K562 (cell line): ENCODE data around the gene COX6A1. TPM values are rescaled to one million over a fixed set of nuclear protein-coding genes. Genes with fewer than 3 reads are reported as not detected.

Source experiments
- ATAC-seq: fragments of 200-7000 bp; cut with Tn5 transposase; 3 replicates; pipeline ENCODE4 v1.9.1; 2020; ENCODE audit warnings: moderate library complexity
- BruUV-seq: library from RNA; stranded (reverse); fragments of 400-500 nt; replicated peaks from 2 replicates; lab custom pipeline; 2021; lab: Mats Ljungman, UMichigan
- CTCF ChIA-PET: fragments of 300-600 bp; formaldehyde crosslinking; extraction: SDS; loops from one replicate; lab custom pipeline; 2021; ENCODE audit warnings: low intra/inter-chr PET ratio; lab: Yijun Ruan, JAX
- POLR2A ChIA-PET: fragments of 300-600, 350-650 bp; sonication (Branson Sonifier 250); formaldehyde crosslinking; extraction: SDS; loops from one replicate; lab custom pipeline; 2021; ENCODE audit warnings: antibody characterized with exemption, inconsistent platforms; lab: Yijun Ruan, JAX
- DNase-seq, 4 experiments: peaks; one replicate each; pipeline versions ENCODE4 v3.0.0 to v3.0.0-alpha.2; 2011 to 2018; ENCODE audit warnings: low spot score in 3 of 4, mixed read lengths in 3 of 4; ENCODE audit errors: extremely low read depth in 1 of 4
- FAIRE-seq: peaks from 2 replicates; lab custom pipeline; 2011; peaks lifted over from hg19 to GRCh38; lab: Jason Lieb, UNC
- H2AFZ ChIP-seq: 2 replicates; pipeline ENCODE4 v1.6.0; 2011; ENCODE audit warnings: low read depth, low read length, control low read depth, inconsistent platforms
- H3K27ac ChIP-seq: fragments of 200-600 bp; 3 replicates; pipeline ENCODE4 v1.8.0; 2011; ENCODE audit warnings: low read depth, mild to moderate bottlenecking, control low read depth, inconsistent platforms, low read length, moderate library complexity, mixed read lengths; ENCODE audit errors: extremely low read depth
- H3K27me3 ChIP-seq, 2 experiments: fragments of 300-600 bp in 1 of 2; 2 replicates in 1 of 2; 3 replicates in 1 of 2; pipeline versions ENCODE4 v1.6.0 to v1.8.0; 2011; ENCODE audit warnings: inconsistent platforms in 2 of 2, low read length in 2 of 2, mild to moderate bottlenecking in 1 of 2, mixed read lengths in 1 of 2, moderate library complexity in 1 of 2; ENCODE audit not compliant: control insufficient read depth in 2 of 2, insufficient read depth in 2 of 2
- H3K36me3 ChIP-seq: fragments of 300-600 bp; 3 replicates; pipeline ENCODE4 v1.8.0; 2011; ENCODE audit warnings: mild to moderate bottlenecking, low read length, inconsistent platforms; ENCODE audit not compliant: control insufficient read depth, insufficient read depth
- H3K4me1 ChIP-seq, 2 experiments: fragments of 200-600 bp in 1 of 2; replicated peaks in 1 of 2; 2 replicates in 1 of 2; 3 replicates in 1 of 2; pipeline versions ENCODE4 v1.5.1 to v1.8.0; 2011; ENCODE audit warnings: inconsistent platforms in 2 of 2, low read length in 2 of 2, mild to moderate bottlenecking in 1 of 2, mixed read lengths in 1 of 2, moderate library complexity in 1 of 2; ENCODE audit not compliant: control insufficient read depth in 2 of 2, insufficient read depth in 2 of 2
- H3K4me2 ChIP-seq: 2 replicates; pipeline ENCODE4 v1.6.1; 2011; ENCODE audit warnings: low read length, control low read depth, inconsistent platforms, mixed read lengths; ENCODE audit not compliant: insufficient read depth
- H3K4me3 ChIP-seq: fragments of 200-600 bp; sonication (generic), shearing (Covaris generic); 2 replicates; pipeline ENCODE4 v1.5.1; 2016; ENCODE audit warnings: control low read depth, inconsistent platforms
- H3K79me2 ChIP-seq: fragments of 200-600 bp; 3 replicates; pipeline ENCODE4 v1.8.0; 2011; ENCODE audit warnings: low read length, inconsistent platforms; ENCODE audit not compliant: control insufficient read depth, insufficient read depth
- H3K9ac ChIP-seq, 2 experiments: 2 replicates each; pipeline versions ENCODE4 v1.6.0 to v1.6.1; 2011; ENCODE audit warnings: low read depth in 2 of 2, low read length in 2 of 2, control low read depth in 1 of 2, inconsistent platforms in 1 of 2, mild to moderate bottlenecking in 1 of 2, mixed read lengths in 1 of 2; ENCODE audit not compliant: insufficient read depth in 1 of 2
- H3K9me1 ChIP-seq: one replicate; pipeline ENCODE4 v1.6.0; 2011; ENCODE audit warnings: inconsistent platforms, mild to moderate bottlenecking, low read length, moderate library complexity; ENCODE audit not compliant: control insufficient read depth, insufficient read depth
- H3K9me3 ChIP-seq: replicated peaks from 2 replicates; pipeline ENCODE4 v1.5.1; 2011; ENCODE audit warnings: low read depth, low read length, inconsistent platforms; ENCODE audit not compliant: control insufficient read depth, insufficient read depth
- H4K20me1 ChIP-seq: replicated peaks from 2 replicates; pipeline ENCODE4 v1.6.1; 2011; ENCODE audit warnings: low read length, inconsistent platforms, mixed read lengths; ENCODE audit not compliant: control insufficient read depth, insufficient read depth
- BDP1 ChIP-seq: IDR thresholded peaks from 3 replicates; pipeline ENCODE4 v1.6.1; 2011; ENCODE audit not compliant: insufficient read length, insufficient read depth
- BHLHE40 ChIP-seq: IDR thresholded peaks from 2 replicates; pipeline ENCODE4 v1.6.1; 2011; ENCODE audit warnings: low read length, improper control_type of control experiment
- CBFA2T2 ChIP-seq: fragments of 450-650 bp; conservative IDR thresholded peaks from 2 replicates; pipeline ENCODE4 v1.6.1; 2017; ENCODE audit warnings: mild to moderate bottlenecking
- CXXC5 ChIP-seq: fragments of 250-450 bp; sonication (Bioruptor Pico); IDR thresholded peaks from 2 replicates; pipeline ENCODE4 v1.8.0; 2022; ENCODE audit warnings: inconsistent platforms, mild to moderate bottlenecking, moderate library complexity
- FOXP1 ChIP-seq: sonication (generic); formaldehyde crosslinking; IDR thresholded peaks from 2 replicates; pipeline ENCODE4 v1.8.0; 2022; ENCODE audit warnings: mild to moderate bottlenecking, missing genetic modification reagents
- KLF6 ChIP-seq: fragments of 250-450 bp; sonication (Bioruptor Pico); IDR thresholded peaks from 2 replicates; pipeline ENCODE4 v1.4.0; 2020; ENCODE audit warnings: mild to moderate bottlenecking, moderate library complexity, borderline replicate concordance
- OTX1 ChIP-seq: fragments of 450-650 bp; formaldehyde crosslinking; IDR thresholded peaks from 2 replicates; pipeline ENCODE4 v1.4.0; 2022; ENCODE audit warnings: mild to moderate bottlenecking
- PML ChIP-seq: IDR thresholded peaks from 2 replicates; pipeline ENCODE4 v1.6.1; 2012; ENCODE audit warnings: low read length, inconsistent platforms
- POLR2AphosphoS5 ChIP-seq: IDR thresholded peaks from 2 replicates; pipeline ENCODE4 v1.6.1; 2011; ENCODE audit warnings: mild to moderate bottlenecking, low read depth, low read length, moderate library complexity; ENCODE audit not compliant: control insufficient read depth, insufficient read depth
- RAD51 ChIP-seq: fragments of 450-650 bp; IDR thresholded peaks from 2 replicates; pipeline ENCODE4 v1.7.1; 2016; ENCODE audit warnings: low read depth, mild to moderate bottlenecking, borderline replicate concordance
- TOE1 ChIP-seq, 2 experiments: fragments of 450-650 bp in 1 of 2; sonication (generic) in 1 of 2; formaldehyde crosslinking in 1 of 2; IDR thresholded peaks; 2 replicates each; pipeline versions ENCODE4 v1.7.1 to v1.8.0; 2016 to 2022; ENCODE audit warnings: borderline replicate concordance in 2 of 2, mild to moderate bottlenecking in 2 of 2, antibody characterized with exemption in 1 of 2, inconsistent platforms in 1 of 2, low read depth in 1 of 2, missing genetic modification reagents in 1 of 2, moderate library complexity in 1 of 2
- USF2 ChIP-seq: sonication (generic); formaldehyde crosslinking; IDR thresholded peaks from 2 replicates; pipeline ENCODE4 v1.5.0; 2020; ENCODE audit warnings: missing genetic modification reagents
- ZFP36 ChIP-seq: fragments of 150-350 bp; IDR thresholded peaks from 2 replicates; pipeline ENCODE4 v1.6.1; 2018; ENCODE audit warnings: low read length, low read depth; ENCODE audit not compliant: partially characterized antibody
- WGBS: fragments of 100-300 bp; shearing (Covaris generic); methylation state at CpG from one replicate; pipeline ENCODE4 v1.1.6; 2016; ENCODE audit warnings: low coverage, mixed read lengths; ENCODE audit not compliant: insufficient coverage; ENCODE audit errors: missing lambda C conversion rate; 5-methylcytosine and 5-hydroxymethylcytosine counted together
- in situ Hi-C: fragments of 300-500 bp; cut with MboI; formaldehyde crosslinking; loops from 4 replicates; pipeline ENCODE4 v1.15.0; 2018; ENCODE audit warnings: inconsistent platforms, mixed read lengths
- intact Hi-C: fragments of 100-400 bp; cut with micrococcal nuclease; formaldehyde crosslinking; loops from 2 replicates; pipeline ENCODE4 v1.14.2; 2022
- polyA plus RNA-seq, 8 experiments: library from polyadenylated mRNA; depleted of rRNA in 4 of 8; stranded (reverse) in 5 of 8; unstranded in 3 of 8; fragments of >200 nt; fragmentation: Nextera tagmentation in 2 of 8; fragmentation: Illumina TruSeq in 1 of 8; extraction: Ambion mirVana in 2 of 8; extraction: Trizol in 1 of 8; gene quantifications; 2 replicates each; pipeline versions ENCODE4 v1.2.1 to v1.2.3, GENCODE V29; 2011 to 2014; ENCODE audit warnings: inconsistent platforms in 1 of 8, missing spikeins in 1 of 8
- total RNA-seq, 7 experiments: library from RNA; depleted of rRNA in 6 of 7; stranded (reverse); fragments of >200 nt in 6 of 7; fragmentation: Illumina TruSeq in 2 of 7; extraction: Trizol in 2 of 7; gene quantifications; 2 replicates each; pipeline versions ENCODE4 v1.2.1 to v1.2.3, GENCODE V29; 2011 to 2021; ENCODE audit warnings: low replicate concordance in 1 of 7
- TF ChIP-seq, protein P1 (sequence below): fragments of 250-450 bp; sonication (Bioruptor Pico); IDR thresholded peaks from 2 replicates; pipeline ENCODE4 v1.8.0; 2022; ENCODE audit warnings: inconsistent platforms, mild to moderate bottlenecking, moderate library complexity, borderline replicate concordance
- TF ChIP-seq, protein P2 (sequence below): sonication (generic); formaldehyde crosslinking; IDR thresholded peaks from 2 replicates; pipeline ENCODE4 v1.8.1; 2023; ENCODE audit warnings: mild to moderate bottlenecking, missing genetic modification reagents
- TF ChIP-seq, protein P3 (sequence below): fragments of 450-650 bp; formaldehyde crosslinking; IDR thresholded peaks from 2 replicates; pipeline ENCODE4 v1.4.0; 2020; ENCODE audit warnings: mild to moderate bottlenecking, mixed read lengths

The COX6A1 gene
- total and polyA plus RNA-seq, 9 of the 15 experiments (the other 6 are each of a cell fraction or from before 2014, with no cell fraction given), result 414 to 4,142 (median 931) TPM

DNA sequence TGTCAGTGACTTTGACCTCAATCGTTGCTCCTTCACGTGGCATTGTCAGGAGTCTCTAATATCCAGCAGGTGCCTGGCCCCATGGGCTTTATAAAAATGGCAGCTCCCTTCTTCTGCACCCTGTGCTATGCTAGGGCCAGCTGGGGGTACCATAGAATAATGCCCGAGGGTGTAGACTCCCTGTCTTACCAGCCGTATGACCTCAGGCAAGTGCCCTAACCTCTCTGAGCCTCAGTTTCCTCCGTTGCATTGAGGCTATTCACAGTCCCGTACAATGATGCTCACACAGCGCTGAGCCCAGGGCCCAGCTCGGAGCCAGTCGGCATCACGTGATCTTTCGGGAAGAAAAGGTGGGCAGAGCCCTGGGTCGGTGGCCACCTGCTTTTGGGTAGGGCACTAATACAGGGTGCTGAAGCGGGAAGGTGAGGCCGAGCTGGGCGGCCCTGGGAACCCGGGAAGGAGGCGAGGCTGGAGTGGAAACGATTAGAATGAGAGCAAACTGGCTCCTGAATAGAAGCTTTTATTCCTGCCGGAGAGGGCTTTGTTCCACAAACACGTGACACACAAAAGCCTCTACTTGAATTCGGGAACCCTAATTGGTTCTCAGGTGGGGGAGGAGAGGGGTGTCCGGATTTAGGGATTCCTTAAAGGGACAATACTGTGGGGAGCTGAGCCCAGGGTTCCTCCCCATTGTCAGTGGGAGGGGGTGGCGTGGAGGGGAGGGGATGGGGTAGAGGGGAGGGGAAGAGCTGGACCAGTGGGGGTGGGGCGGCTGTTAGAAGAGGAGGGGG is 49.0 kb upstream of the COX6A1 start:
- ChIA-PET CTCF (no interaction called here), POLR2A (no interaction called here)
- H3K27me3 ChIP-seq, result peaks cover 6 to 29% of the 10 kb centered on the region in 2 experiments
- no peak overlapping the region for H3K9ac ChIP-seq
- no peaks in the 10 kb centered on the region for H3K9me3 ChIP-seq
- peaks cover 0 to 6% of the 10 kb centered on the region in 2 experiments; a peak in 2 of 5 replicates for H3K4me1 ChIP-seq
- no peak for DNase-seq
- no peak overlapping the region for H3K4me2 ChIP-seq
- BruUV-seq, result no TSS peak
- intact Hi-C loops, result no loop called here
- H4K20me1 ChIP-seq, result 0 out of 2 replicates have a peak, but pooled peaks cover 3% of the 10 kb centered on the region
- in situ Hi-C loops, result no loop called here
- H3K36me3 ChIP-seq, result no peaks in the 10 kb centered on the region
- no peaks in the 10 kb centered on the region for H3K9me1 ChIP-seq
- ATAC-seq, result no peak
- no peak for FAIRE-seq
- H3K79me2 ChIP-seq, result no peaks in the 10 kb centered on the region
- 0 out of 2 replicates have a peak overlapping the region, but pooled peaks have one; percentile 35 for H2AFZ ChIP-seq
- H3K4me3 ChIP-seq, result no peak overlapping the region
- no peak overlapping the region for H3K27ac ChIP-seq
- WGBS, result 14% methylated on average over 19 of the region's 24 CpGs
- TF ChIP-seq, protein P1, sequence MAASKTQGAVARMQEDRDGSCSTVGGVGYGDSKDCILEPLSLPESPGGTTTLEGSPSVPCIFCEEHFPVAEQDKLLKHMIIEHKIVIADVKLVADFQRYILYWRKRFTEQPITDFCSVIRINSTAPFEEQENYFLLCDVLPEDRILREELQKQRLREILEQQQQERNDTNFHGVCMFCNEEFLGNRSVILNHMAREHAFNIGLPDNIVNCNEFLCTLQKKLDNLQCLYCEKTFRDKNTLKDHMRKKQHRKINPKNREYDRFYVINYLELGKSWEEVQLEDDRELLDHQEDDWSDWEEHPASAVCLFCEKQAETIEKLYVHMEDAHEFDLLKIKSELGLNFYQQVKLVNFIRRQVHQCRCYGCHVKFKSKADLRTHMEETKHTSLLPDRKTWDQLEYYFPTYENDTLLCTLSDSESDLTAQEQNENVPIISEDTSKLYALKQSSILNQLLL (CRISPR knock-in tag), result no peak
- TF ChIP-seq KLF6 (CRISPR knock-in tag), result no peak
- TF ChIP-seq OTX1 (CRISPR knock-in tag), result no peak
- TF ChIP-seq RAD51, result peak; percentile 83
- TF ChIP-seq FOXP1 (CRISPR knock-in tag), result no peak
- TF ChIP-seq TOE1 (IDR thresholded peaks at IDR 0.05; ENCODE audit: borderline replicate concordance), result peak; percentile 68; the same call in 1 of the 2 replicates
- TF ChIP-seq TOE1 (CRISPR knock-in tag; IDR thresholded peaks at IDR 0.05; ENCODE audit: borderline replicate concordance, low read depth), result no peak
- TF ChIP-seq, protein P2, sequence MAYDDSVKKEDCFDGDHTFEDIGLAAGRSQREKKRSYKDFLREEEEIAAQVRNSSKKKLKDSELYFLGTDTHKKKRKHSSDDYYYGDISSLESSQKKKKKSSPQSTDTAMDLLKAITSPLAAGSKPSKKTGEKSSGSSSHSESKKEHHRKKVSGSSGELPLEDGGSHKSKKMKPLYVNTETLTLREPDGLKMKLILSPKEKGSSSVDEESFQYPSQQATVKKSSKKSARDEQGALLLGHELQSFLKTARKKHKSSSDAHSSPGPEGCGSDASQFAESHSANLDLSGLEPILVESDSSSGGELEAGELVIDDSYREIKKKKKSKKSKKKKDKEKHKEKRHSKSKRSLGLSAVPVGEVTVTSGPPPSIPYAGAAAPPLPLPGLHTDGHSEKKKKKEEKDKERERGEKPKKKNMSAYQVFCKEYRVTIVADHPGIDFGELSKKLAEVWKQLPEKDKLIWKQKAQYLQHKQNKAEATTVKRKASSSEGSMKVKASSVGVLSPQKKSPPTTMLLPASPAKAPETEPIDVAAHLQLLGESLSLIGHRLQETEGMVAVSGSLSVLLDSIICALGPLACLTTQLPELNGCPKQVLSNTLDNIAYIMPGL (CRISPR knock-in tag), result no peak
- no peak for TF ChIP-seq POLR2AphosphoS5
- TF ChIP-seq, protein P3, sequence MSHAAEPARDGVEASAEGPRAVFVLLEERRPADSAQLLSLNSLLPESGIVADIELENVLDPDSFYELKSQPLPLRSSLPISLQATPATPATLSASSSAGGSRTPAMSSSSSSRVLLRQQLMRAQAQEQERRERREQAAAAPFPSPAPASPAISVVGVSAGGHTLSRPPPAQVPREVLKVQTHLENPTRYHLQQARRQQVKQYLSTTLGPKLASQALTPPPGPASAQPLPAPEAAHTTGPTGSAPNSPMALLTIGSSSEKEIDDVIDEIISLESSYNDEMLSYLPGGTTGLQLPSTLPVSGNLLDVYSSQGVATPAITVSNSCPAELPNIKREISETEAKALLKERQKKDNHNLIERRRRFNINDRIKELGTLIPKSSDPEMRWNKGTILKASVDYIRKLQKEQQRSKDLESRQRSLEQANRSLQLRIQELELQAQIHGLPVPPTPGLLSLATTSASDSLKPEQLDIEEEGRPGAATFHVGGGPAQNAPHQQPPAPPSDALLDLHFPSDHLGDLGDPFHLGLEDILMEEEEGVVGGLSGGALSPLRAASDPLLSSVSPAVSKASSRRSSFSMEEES (CRISPR knock-in tag), result peak; percentile 92
- TF ChIP-seq ZFP36, result no peak
- TF ChIP-seq USF2 (CRISPR knock-in tag), result peak; percentile 71
- no peak for TF ChIP-seq CXXC5 (CRISPR knock-in tag)
- 0 out of 2 replicates have a peak, but pooled peaks have one; percentile 6 for TF ChIP-seq BHLHE40
- no peak for TF ChIP-seq BDP1
- TF ChIP-seq PML, result no peak
- peak; percentile 41 for TF ChIP-seq CBFA2T2
